ENCODE measurements around the gene RHBDF1. TPM values are rescaled to one million over a fixed set of nuclear protein-coding genes. Genes with fewer than 3 reads are reported as not detected.

RHBDF1 gene
- total and polyA plus RNA-seq, 9 of the 15 experiments (the other 6 are each of a cell fraction or from before 2014, with no cell fraction given) = 1.0 to 8.2 (median 4.2) TPM

- no peak for TF ChIP-seq ZFP91 (CRISPR knock-in tag; IDR thresholded peaks at IDR 0.05)
- no peak for TF ChIP-seq ZNF347 (CRISPR knock-in tag; IDR thresholded peaks at IDR 0.05; ENCODE audit: low read depth)
- TF ChIP-seq MED1 (CRISPR knock-in tag; IDR thresholded peaks at IDR 0.05; ENCODE audit: borderline replicate concordance) = no peak
- TF ChIP-seq NKRF (IDR thresholded peaks at IDR 0.05; ENCODE audit: borderline replicate concordance) = peak; percentile 64; the same call in 1 of the 2 replicates
- TF ChIP-seq ZNF444 (CRISPR knock-in tag; IDR thresholded peaks at IDR 0.05) = no peak
- TF ChIP-seq RBM34 (IDR thresholded peaks at IDR 0.05; ENCODE audit: borderline replicate concordance, insufficient read depth, low read length) = no peak
- no peak for TF ChIP-seq ZNF224 (CRISPR knock-in tag; IDR thresholded peaks at IDR 0.05)
- TF ChIP-seq ZMIZ1 (IDR thresholded peaks at IDR 0.05; ENCODE audit: low read depth in 2 of 2, low read length in 2 of 2) = 0 out of 4 replicates have a peak, but pooled peaks of 1 of the 2 experiments have one; percentile 55
- TF ChIP-seq ZNF639 (CRISPR knock-in tag; conservative IDR thresholded peaks at IDR 0.05 in 1 of 2, IDR thresholded peaks at IDR 0.05 in 1 of 2) = no peak
- TF ChIP-seq ZNF785 (CRISPR knock-in tag; IDR thresholded peaks at IDR 0.05) = no peak
- TF ChIP-seq E4F1 (CRISPR knock-in tag; IDR thresholded peaks at IDR 0.05; ENCODE audit: borderline replicate concordance) = no peak
Measured at GRCh38 chr16:96935-97381, 24.5 kb upstream of the RHBDF1 start (continued).
